NCI-H1048 (cell line): ENCODE results near the gene HMGN2.
"Not testable (repeated sequence)": the region's sequence is repeated elsewhere in the genome, so short reads cannot be mapped to it uniquely, and the experiment has no call there.

Experiments
- DNase-seq: peaks from one replicate; lab custom pipeline; 2025; lab: John Stamatoyannopoulos, UW

HMGN2 gene

GRCh38 chr1:26477446-26478152 lies 5.4 kb downstream of the HMGN2 start:
- no peak for DNase-seq

- DNase-seq: no peak
Measured at GRCh38 chr1:26478159-26478558, 5.9 kb downstream of the HMGN2 start.

GRCh38 chr1:26478988-26479387 lies 6.7 kb downstream of the HMGN2 start:
- no peak for DNase-seq

- no peak for DNase-seq
Measured at GRCh38 chr1:26482921-26483320, 10.7 kb downstream of the HMGN2 start.

GRCh38 chr1:26483980-26484379 lies 11.7 kb downstream of the HMGN2 start:
- DNase-seq: no peak

- DNase-seq: no peak
Measured at GRCh38 chr1:26490155-26490554, 17.9 kb downstream of the HMGN2 start.

GRCh38 chr1:26493267-26493666 lies 21.0 kb downstream of the HMGN2 start:
- no peak for DNase-seq

GRCh38 chr1:26493938-26494337 lies 21.7 kb downstream of the HMGN2 start:
- DNase-seq: no peak

- no peak for DNase-seq
Measured at GRCh38 chr1:26496861-26497260, 24.6 kb downstream of the HMGN2 start.

GRCh38 chr1:26498894-26499293 lies 26.7 kb downstream of the HMGN2 start:
- no peak for DNase-seq

GRCh38 chr1:26500488-26501175 lies 28.4 kb downstream of the HMGN2 start:
- peak; percentile 65 for DNase-seq

GRCh38 chr1:26510711-26511110 lies 38.5 kb downstream of the HMGN2 start:
- DNase-seq: not testable (repeated sequence)

- DNase-seq: not testable (repeated sequence)
Measured at GRCh38 chr1:26515836-26516235, 43.6 kb downstream of the HMGN2 start.

GRCh38 chr1:26516987-26517765 lies 44.9 kb downstream of the HMGN2 start:
- no peak for DNase-seq

GRCh38 chr1:26517766-26518049 lies 45.5 kb downstream of the HMGN2 start:
- no peak for DNase-seq

- no peak for DNase-seq
Measured at GRCh38 chr1:26518355-26518754, 46.1 kb downstream of the HMGN2 start.

GRCh38 chr1:26520339-26520738 lies 48.1 kb downstream of the HMGN2 start:
- no peak for DNase-seq

GRCh38 chr1:26521669-26522030 lies 49.4 kb downstream of the HMGN2 start:
- DNase-seq: no peak

GRCh38 chr1:26522073-26522472 lies 49.8 kb downstream of the HMGN2 start:
- DNase-seq: no peak

- no peak for DNase-seq
Measured at GRCh38 chr1:26524181-26524580, 51.9 kb downstream of the HMGN2 start.
